Measurements from ENCODE around the gene ZNF45. TPM values are rescaled to one million over a fixed set of nuclear protein-coding genes. Genes with fewer than 3 reads are reported as not detected.
A peak's percentile ranks its signal among the peaks of the same experiment; 100 is the strongest.
"Not testable (repeated sequence)": the region's sequence is repeated elsewhere in the genome, so short reads cannot be mapped to it uniquely, and the experiment has no call there.

The ZNF45 gene
- polyA plus RNA-seq (2012; ENCODE audit: missing spikeins) = 11.5 TPM

DNA sequence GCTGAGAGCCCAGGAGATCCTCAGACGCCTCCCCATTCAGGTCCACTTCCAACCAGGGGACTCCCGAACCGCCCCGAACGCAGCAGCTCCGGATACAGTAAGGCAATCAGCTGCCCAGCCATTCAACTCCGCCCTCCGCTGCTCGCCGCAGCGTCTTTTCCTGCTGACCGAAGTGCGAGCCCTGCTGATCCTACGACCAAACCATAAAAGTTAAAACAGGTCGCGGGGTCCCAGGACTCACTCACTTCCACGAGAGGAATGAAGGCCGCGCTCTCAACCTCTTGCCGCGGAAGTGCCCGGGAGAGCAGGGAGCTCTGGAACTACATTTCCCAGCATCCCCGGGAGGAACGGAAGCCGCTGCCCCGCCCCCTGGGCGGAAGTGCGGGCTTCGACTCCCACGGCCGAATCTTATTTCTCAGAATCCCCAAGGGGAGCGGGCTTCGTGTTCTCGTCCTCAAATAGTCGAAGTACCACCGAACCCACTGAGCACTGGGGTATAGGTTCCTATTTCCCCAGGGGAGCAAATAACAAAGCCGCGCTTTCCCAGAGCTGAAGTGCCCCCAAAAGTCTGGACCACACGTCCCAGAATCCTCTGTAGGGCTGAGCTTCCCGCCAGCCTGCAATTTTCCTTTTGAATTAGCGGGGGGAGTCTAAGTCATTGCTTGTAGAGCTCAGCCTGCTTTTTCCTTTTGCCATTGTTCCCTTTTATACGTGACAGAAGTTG is at the start of gene ZNF45:
TSS of gene ZNF45 (minus strand) at position 298 of the 724 bp plus-strand sequence. CDS start 13,097 bp downstream, outside the sequence.
- FAIRE-seq = peak; percentile 97

DNA sequence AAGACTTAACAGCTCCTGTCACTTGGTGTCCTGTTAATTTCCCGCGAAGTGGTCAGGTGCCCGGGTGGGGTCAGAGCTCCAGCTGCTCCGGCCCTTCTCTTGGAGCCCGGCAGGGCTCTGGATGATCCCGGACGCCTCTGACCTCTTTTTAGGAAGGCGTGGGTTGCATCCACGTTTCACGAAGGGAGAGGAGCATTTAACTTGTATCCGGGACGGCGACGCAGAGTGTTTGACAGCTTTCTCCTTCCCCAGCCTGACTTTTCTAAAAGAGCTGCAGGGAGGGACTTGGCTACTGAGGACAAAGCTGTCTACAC is 49.6 kb upstream of the ZNF45 start:
- TF ChIP-seq POLR2AphosphoS5 (IDR thresholded peaks at IDR 0.05; ENCODE audit: low read depth, low read length) = no peak
- FAIRE-seq = no peak
- DNase-seq (ENCODE audit: insufficient read length) = peak; percentile 3

More for the DNA sequence above, at the start of gene ZNF45:
- TF ChIP-seq POLR2AphosphoS5 (IDR thresholded peaks at IDR 0.05; ENCODE audit: low read depth, low read length) = peak; percentile 71; the same call in 1 of the 2 replicates
- no peak; the same call in 1 of the 2 replicates for TF ChIP-seq TAF1 (IDR thresholded peaks at IDR 0.05; ENCODE audit: borderline replicate concordance, low read depth, low read length)
- TF ChIP-seq POLR2A (IDR thresholded peaks at IDR 0.05; ENCODE audit: low read depth, low read length) = peak; percentile 55; the same call in 1 of the 2 replicates
- DNase-seq (ENCODE audit: insufficient read length) = peak; percentile 80

DNA sequence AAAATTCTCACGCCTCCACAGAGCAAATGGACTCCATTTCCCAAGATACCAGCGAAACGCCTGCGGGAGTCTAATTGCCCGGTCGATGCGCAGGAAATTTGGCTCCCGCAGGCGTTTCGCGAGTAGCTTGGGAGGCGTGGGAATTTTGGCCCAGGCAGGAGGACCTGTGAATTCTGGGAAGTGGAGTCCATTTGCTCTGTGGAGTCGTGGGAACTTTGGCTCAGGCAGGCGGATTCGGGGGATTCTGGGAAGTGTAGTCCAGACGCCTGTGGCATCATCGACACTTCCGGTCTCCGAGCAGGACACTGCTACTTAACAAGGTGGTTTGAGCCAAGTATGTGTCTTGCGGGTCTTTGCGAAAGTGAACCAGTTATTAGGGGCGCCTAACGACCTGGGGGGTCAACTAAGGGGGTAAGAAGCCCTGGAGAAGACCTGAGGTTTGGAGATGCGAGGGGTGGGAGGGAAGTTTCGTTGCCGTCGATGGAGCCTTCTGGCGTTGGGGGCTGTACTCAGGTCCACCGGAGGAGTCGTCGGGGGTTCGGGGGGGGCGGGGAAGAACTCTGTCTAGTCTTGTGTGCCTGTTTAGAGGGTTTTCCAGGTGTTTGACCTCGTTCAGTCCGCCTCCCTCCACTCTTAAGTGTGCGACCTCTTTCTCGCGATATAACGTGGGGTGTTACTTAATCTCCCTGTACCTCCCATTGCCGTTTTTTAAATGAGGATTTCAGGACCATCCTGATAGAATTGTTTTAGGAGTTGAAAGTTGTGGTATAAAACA is 49.0 kb upstream of the ZNF45 start, which contains the start of gene ZNF155:
TSS of gene ZNF155 (plus strand) at position 277 of the 775 bp plus-strand sequence. CDS start 4,356 bp downstream, outside the sequence.
- peak; percentile 66 for TF ChIP-seq TAF1 (IDR thresholded peaks at IDR 0.05; ENCODE audit: borderline replicate concordance, low read depth, low read length)
- no peak for TF ChIP-seq POLR2AphosphoS5 (IDR thresholded peaks at IDR 0.05; ENCODE audit: low read depth, low read length)
- TF ChIP-seq POLR2A (IDR thresholded peaks at IDR 0.05; ENCODE audit: low read depth, low read length) = peak; percentile 45; the same call in 1 of the 2 replicates
- DNase-seq (ENCODE audit: insufficient read length) = peak; percentile 44
- peak; percentile 90 for FAIRE-seq

DNA sequence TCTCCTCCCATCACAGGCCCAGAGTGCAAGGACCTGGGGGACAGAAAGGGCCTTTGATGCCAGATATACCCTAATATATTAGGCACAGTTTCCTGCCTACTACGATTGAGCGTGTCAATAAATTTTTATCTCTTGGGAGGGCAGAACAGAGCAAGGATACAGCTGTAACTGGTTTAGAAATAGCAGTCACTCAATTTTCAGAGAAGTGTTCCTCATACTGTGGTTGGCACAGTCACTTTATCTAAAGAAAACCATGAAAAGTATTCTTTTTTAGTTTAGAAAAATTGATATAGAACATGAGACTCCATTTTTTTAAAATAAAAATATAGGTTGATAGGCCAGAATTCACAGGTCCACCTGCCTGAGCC is 48.4 kb upstream of the ZNF45 start:
- no peak for TF ChIP-seq TAF1 (IDR thresholded peaks at IDR 0.05; ENCODE audit: borderline replicate concordance, low read depth, low read length)
- no peak for TF ChIP-seq POLR2A (IDR thresholded peaks at IDR 0.05; ENCODE audit: low read depth, low read length)
- no peak for TF ChIP-seq POLR2AphosphoS5 (IDR thresholded peaks at IDR 0.05; ENCODE audit: low read depth, low read length)
- DNase-seq (ENCODE audit: insufficient read length) (no peak), FAIRE-seq (peak; percentile 5)

DNA sequence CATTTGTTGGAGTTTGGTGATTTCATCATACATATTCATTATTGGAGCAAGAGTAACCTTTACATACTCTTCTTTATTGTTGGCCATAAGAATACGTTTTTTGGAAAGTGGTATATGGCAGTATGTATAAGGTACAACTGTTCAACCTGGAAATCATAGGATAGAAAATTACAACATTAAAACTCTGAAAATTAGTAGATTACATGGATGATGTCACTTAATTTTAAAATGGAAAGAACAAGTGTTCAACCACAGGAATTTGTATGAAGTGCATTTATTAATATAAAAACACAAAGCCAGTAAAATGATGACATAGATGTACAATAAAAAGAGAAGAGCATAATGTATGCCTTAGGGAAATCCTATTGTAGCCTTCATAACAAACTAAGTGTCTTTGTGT is 41.6 kb upstream of the ZNF45 start:
- no peak for TF ChIP-seq TAF1 (IDR thresholded peaks at IDR 0.05; ENCODE audit: borderline replicate concordance, low read depth, low read length)
- no peak for TF ChIP-seq POLR2A (IDR thresholded peaks at IDR 0.05; ENCODE audit: low read depth, low read length)
- no peak for TF ChIP-seq POLR2AphosphoS5 (IDR thresholded peaks at IDR 0.05; ENCODE audit: low read depth, low read length)
- FAIRE-seq (no peak), DNase-seq (ENCODE audit: insufficient read length) (no peak)

DNA sequence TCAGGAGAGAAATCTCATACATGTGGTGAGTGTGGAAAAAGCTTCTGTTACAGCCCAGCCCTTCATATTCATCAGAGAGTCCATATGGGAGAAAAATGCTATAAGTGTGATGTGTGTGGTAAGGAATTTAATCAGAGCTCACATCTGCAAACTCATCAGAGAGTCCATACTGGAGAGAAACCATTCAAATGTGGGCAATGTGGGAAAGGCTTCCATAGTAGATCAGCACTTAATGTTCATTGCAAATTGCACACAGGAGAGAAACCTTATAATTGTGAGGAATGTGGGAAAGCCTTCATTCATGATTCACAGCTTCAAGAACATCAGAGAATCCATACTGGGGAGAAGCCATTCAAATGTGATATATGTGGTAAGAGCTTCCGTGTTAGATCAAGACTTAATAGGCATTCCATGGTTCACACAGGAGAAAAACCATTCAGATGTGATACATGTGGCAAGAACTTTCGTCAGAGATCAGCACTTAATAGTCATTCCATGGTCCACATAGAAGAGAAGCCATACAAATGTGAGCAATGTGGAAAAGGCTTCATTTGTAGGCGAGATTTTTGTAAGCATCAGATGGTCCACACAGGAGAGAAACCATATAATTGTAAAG is 31.1 kb upstream of the ZNF45 start:
- TF ChIP-seq POLR2AphosphoS5 (IDR thresholded peaks at IDR 0.05; ENCODE audit: low read depth, low read length) (no peak), TAF1 (IDR thresholded peaks at IDR 0.05; ENCODE audit: borderline replicate concordance, low read depth, low read length) (no peak), POLR2A (IDR thresholded peaks at IDR 0.05; ENCODE audit: low read depth, low read length) (no peak)
- FAIRE-seq (no peak), DNase-seq (ENCODE audit: insufficient read length) (no peak)

DNA sequence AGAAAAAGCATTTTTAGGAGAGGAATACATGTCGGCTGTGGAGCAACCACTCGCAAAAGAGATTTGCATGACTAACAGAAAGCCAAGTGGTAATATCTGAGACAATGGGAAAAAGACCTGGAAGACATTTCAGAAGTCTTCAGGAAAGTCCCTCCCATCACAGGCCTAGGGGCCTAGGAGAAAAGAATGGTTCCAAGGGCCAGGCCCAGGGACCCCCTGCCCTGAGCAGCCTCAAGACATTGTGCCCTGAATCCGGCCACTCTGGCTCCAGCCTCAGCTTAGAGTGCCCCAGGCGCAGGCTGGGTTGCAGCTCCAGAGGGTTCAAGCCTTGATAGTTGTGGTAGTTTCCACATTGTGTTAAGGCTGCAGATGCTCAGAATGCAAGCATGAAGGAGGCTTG is 25.3 kb upstream of the ZNF45 start:
- DNase-seq (ENCODE audit: insufficient read length) (no peak), FAIRE-seq (no peak)
- TF ChIP-seq TAF1 (IDR thresholded peaks at IDR 0.05; ENCODE audit: borderline replicate concordance, low read depth, low read length) = no peak
- no peak for TF ChIP-seq POLR2A (IDR thresholded peaks at IDR 0.05; ENCODE audit: low read depth, low read length)
- TF ChIP-seq POLR2AphosphoS5 (IDR thresholded peaks at IDR 0.05; ENCODE audit: low read depth, low read length) = no peak

DNA sequence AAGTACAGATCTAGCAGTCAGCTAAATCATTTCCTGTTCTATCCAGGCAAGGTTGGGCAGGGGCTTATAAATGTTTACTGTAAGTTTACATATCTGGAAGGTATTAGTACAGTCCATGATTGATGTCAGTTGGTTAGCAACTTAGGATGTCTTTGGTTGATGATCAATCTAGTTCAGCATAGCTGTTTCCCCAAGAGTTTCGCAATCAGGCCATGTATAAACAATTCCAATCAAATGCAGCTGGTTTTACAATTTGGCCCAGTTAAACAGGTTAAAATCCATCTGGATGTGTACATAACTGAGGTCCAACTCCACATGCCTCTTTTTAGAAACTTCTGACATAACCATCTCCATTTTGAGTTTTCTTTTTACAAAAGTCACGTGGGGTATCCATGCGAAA is 22.8 kb upstream of the ZNF45 start:
- DNase-seq (ENCODE audit: insufficient read length) (no peak), FAIRE-seq (no peak)
- TF ChIP-seq POLR2AphosphoS5 (IDR thresholded peaks at IDR 0.05; ENCODE audit: low read depth, low read length) (no peak), TAF1 (IDR thresholded peaks at IDR 0.05; ENCODE audit: borderline replicate concordance, low read depth, low read length) (no peak), POLR2A (IDR thresholded peaks at IDR 0.05; ENCODE audit: low read depth, low read length) (no peak)

DNA sequence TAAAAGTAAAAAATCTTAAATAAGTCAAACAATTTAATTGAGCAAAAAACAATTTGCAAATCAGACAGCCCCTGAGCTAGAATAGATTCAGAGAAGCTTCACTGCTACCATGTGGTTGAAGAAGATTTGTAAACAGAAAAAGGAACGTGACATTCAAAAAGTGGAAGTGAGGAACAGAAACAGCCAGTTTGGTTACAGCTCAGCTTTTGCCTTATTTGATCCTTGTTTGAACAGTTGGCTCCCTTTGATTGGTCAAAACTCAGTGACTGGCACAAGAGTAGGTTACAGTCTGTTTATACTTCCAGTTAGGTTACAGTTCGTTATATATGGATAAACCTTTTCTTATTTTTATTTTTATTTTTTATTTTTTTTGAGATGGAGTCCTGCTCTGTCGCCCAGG is 21.7 kb upstream of the ZNF45 start:
- FAIRE-seq = no peak
- DNase-seq (ENCODE audit: insufficient read length) = no peak
- TF ChIP-seq TAF1 (IDR thresholded peaks at IDR 0.05; ENCODE audit: borderline replicate concordance, low read depth, low read length) = no peak
- no peak for TF ChIP-seq POLR2AphosphoS5 (IDR thresholded peaks at IDR 0.05; ENCODE audit: low read depth, low read length)
- no peak for TF ChIP-seq POLR2A (IDR thresholded peaks at IDR 0.05; ENCODE audit: low read depth, low read length)

DNA sequence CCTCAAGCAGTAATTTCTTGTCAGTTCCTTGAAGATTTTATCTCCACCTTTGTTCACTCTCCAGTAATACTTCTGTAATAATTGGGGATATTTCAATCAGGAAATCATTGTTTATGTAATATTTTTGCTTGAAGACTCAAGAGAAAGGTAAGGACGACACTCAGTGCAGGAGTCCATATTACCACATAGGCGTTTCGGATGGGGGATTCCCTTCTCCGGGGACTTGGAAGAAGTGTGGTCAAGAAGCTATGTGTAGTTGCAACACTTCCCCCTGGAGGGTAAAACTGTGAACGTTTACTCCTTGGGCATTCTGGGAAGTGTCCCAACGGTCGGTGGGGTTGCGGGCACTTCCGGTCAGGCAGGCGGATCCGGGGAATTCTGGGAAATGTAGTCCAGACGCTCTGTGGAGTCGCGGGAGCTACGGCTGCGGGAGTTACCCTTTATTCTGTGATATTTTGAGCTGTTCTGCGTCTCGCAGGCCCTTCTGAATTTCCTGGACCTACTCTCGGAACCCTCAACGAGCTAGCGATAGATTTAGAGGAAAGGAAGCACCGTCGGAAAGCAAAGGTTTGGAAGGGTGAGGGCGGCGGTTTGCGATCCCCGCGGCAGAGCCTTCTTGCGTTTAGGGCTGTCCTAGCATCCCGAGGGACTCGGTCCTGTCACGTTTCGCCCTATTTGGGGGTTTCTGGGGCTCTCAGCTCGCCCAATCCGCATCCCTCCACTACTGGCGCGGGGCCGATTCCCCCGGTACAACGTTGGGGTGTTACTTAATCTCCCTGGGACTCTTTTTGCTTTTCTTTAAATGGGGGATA is 16.0 kb upstream of the ZNF45 start, which contains the start of gene ZNF221:
TSS of gene ZNF221 (plus strand) at position 395 of the 812 bp plus-strand sequence. CDS start 11,499 bp downstream, outside the sequence.
- FAIRE-seq (peak; percentile 95), DNase-seq (ENCODE audit: insufficient read length) (peak; percentile 69)
- TF ChIP-seq POLR2AphosphoS5 (IDR thresholded peaks at IDR 0.05; ENCODE audit: low read depth, low read length) = peak; percentile 59; the same call in 1 of the 2 replicates
- TF ChIP-seq TAF1 (IDR thresholded peaks at IDR 0.05; ENCODE audit: borderline replicate concordance, low read depth, low read length) = no peak
- TF ChIP-seq POLR2A (IDR thresholded peaks at IDR 0.05; ENCODE audit: low read depth, low read length) = peak; percentile 43; the same call in 1 of the 2 replicates

DNA sequence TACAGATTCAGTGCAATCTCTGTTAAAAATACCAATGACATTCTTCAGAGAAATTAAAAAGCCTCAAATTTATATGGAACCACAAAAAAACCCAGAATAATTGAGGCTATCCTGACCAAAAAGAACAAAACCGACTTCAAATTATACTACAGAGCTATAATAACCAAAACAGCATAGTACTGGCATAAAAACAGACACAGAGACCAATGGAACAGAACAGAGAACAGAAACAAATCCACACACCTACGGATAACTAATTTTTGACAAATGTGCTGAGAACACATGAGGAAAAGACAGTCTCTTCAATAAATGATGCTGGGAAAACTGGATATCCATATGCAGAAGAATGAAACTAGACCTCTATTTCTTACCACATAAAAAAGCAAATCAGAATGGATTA is 14.7 kb upstream of the ZNF45 start:
- DNase-seq (ENCODE audit: insufficient read length); FAIRE-seq: not testable (repeated sequence)

DNA sequence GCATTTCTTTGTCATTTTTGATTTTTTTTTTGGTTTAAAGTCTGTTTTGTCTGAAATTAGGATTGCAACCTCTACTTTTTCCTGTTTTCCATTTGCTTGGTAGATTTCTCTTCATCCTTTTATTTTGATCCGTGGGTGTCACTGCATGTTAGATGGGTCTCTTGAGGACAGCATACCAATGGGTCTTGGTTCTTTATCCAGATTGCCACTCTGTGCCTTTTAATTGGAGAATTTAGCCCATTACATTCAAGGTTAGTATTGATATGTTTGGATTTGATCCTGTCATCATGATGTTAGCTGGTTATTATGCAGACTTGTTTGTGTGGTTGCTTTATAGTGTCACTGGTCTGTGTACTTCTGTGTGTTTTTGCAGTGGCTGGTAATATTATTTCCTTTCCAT is 12.3 kb upstream of the ZNF45 start:
- not testable (repeated sequence) for DNase-seq (ENCODE audit: insufficient read length); FAIRE-seq

Data from GM12892 (cell line).